ENCODE results near the gene SPEM1. TPM values are rescaled to one million over a fixed set of nuclear protein-coding genes. Genes with fewer than 3 reads are reported as not detected.

SPEM1 gene
- total RNA-seq, 2 donors from 2014 or later = not detected

- intact Hi-C loops (cut with DNase I) = no loop called here
- TF ChIP-seq CTCF (IDR thresholded peaks at IDR 0.05) (no peak), POLR2A (IDR thresholded peaks at IDR 0.05) (peak; percentile 12 to 48 (median 21))
- WGBS, 2 donors = 1 to 4% methylated on average over 21 to 60 of the region's 65 CpGs
- peak overlapping the region in 3 of 4 donors; percentile 86 to 96 (median 95) for H3K27ac ChIP-seq
- DNase-seq (peak; percentile 39 to 54 (median 45)), ATAC-seq (peak; percentile 27)
- peak overlapping the region; percentile 23 to 39 for H3K4me3 ChIP-seq
- peaks cover 32% of the 10 kb centered on the region for H3K4me1 ChIP-seq
- no peaks in the 10 kb centered on the region for H3K9me3 ChIP-seq
- no peaks in the 10 kb centered on the region for H3K36me3 ChIP-seq (replicated peaks in 1 of 2; ENCODE audit: insufficient read depth in 1 of 2, low read depth in 2 of 2)
- no peaks in the 10 kb centered on the region for H3K27me3 ChIP-seq
Measured at GRCh38 chr17:7404737-7405349, 15.3 kb upstream of the SPEM1 start.

DNA sequence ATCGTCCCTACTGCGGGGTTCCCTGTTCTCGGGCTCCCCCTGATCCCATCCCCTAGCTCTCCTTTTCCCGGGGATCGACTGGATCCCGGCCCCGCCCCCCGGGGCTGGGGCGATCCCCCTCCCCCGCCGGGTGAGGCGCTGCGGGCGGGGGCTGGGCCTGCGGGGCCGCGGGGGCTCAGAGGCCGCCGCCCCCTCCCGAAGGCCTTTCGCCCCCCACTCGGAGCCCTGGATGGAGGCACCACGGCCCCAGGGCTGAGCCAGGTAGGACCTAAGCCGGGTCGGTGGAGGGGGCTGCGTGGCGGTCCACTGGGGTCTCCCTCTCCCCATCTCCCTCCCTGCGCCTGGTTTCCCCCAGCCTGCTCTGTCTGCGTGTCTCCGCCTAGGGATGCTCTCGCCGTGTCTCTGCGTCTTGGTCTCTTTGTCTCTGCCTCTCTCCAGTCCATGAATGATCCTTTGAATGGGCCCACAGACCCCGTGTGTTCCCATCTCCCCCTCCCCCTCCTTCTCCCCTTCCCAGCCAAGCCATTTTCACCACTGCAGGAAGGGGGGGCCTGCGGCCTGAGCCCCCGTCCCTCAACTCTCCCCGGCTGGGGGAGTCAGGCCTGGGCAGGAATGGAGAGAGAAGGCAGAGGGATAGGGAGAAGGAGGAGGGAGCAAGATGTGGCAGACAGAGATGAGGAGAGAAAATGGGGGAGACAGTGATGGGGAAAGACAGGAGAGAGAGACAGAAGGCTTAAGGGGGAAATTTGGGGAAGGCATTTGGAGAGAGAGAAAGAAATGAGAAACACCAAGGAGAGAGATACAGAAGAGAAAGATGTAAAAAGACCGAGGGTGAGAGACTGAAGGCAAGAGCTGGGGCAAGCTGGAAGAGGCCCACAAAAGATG lies 14.5 kb upstream of the SPEM1 start:
- no peak for ATAC-seq
- intact Hi-C loops (cut with DNase I) = no loop called here

DNA sequence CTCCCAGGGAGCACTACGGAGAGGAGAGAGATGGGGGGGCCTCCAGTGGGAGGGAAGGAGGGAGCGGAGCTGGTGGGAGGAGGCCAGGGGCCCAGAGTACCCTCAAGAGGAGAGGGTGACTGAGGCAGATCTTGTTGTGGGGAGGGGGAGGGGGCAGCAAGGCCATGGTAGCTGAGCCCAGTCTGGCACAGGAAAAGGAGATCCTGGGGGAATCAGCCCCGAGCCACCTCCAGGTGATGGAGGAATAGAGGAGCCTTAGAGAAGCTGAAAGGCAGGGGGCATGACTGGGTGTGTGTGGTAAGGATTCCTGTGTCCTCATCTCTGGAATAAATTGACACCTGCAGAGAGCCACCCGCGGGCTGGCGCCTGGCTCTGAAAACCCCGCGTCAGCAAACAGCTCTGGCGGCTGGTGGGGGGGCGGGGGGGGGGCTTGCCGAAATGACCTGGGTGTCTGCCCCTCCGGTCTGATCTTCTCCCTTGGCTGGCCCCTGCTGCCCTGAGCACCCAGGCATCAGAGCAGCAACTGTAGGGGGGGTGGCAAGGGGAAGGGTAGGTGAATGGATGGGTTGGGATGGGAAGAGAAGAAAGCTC lies 13.8 kb upstream of the SPEM1 start:
- Histone ChIP-seq H3K36me3 (replicated peaks in 1 of 2; ENCODE audit: insufficient read depth in 1 of 2, low read depth in 2 of 2) (no peaks in the 10 kb centered on the region), H3K27ac (no peak overlapping the region), H3K27me3 (no peaks in the 10 kb centered on the region), H3K9me3 (no peaks in the 10 kb centered on the region), H3K4me3 (no peak overlapping the region), H3K4me1 (peaks cover 32% of the 10 kb centered on the region)
- TF ChIP-seq POLR2A (IDR thresholded peaks at IDR 0.05) (no peak), CTCF (IDR thresholded peaks at IDR 0.05) (no peak)
- no peak for DNase-seq
- intact Hi-C loops (cut with DNase I) = no loop called here
- 47 to 56% methylated on average over 8 to 12 of the region's 12 CpGs for WGBS, 2 donors
- no peak for ATAC-seq

More for the DNA sequence above, 14.5 kb upstream of the SPEM1 start:
- Histone ChIP-seq H3K4me3 (peak overlapping the region in 1 of 2 donors; percentile 39), H3K9me3 (no peaks in the 10 kb centered on the region), H3K27me3 (no peaks in the 10 kb centered on the region), H3K36me3 (replicated peaks in 1 of 2; ENCODE audit: insufficient read depth in 1 of 2, low read depth in 2 of 2) (no peaks in the 10 kb centered on the region), H3K4me1 (peaks cover 32% of the 10 kb centered on the region), H3K27ac (peak overlapping the region in 3 of 4 donors; percentile 86 to 96 (median 95))
- peak in 1 of 4 donors; percentile 24 for DNase-seq
- 22 to 45% methylated on average over 21 to 37 of the region's 38 CpGs for WGBS, 2 donors
- TF ChIP-seq POLR2A (IDR thresholded peaks at IDR 0.05) = no peak
- TF ChIP-seq CTCF (IDR thresholded peaks at IDR 0.05) = no peak

- no peak overlapping the region for H3K27ac ChIP-seq
- H3K9me3 ChIP-seq = no peaks in the 10 kb centered on the region
- intact Hi-C loops (cut with DNase I) = no loop called here
- H3K4me1 ChIP-seq = peaks cover 27% of the 10 kb centered on the region
- H3K4me3 ChIP-seq = no peak overlapping the region
- no peak for TF ChIP-seq POLR2A (IDR thresholded peaks at IDR 0.05)
- no peak for TF ChIP-seq CTCF (IDR thresholded peaks at IDR 0.05)
- WGBS, 2 donors = 81 to 85% methylated on average over 13 of the region's 13 CpGs
- no peaks in the 10 kb centered on the region for H3K27me3 ChIP-seq
- no peaks in the 10 kb centered on the region for H3K36me3 ChIP-seq (replicated peaks in 1 of 2; ENCODE audit: insufficient read depth in 1 of 2, low read depth in 2 of 2)
- no peak for DNase-seq
- ATAC-seq = no peak
Measured at GRCh38 chr17:7407082-7407481, 13.0 kb upstream of the SPEM1 start.

Measured in body of pancreas (tissue), 4 donors.